SK-N-SH (cell line): ENCODE measurements around the gene HOPX. TPM values are rescaled to one million over a fixed set of nuclear protein-coding genes. Genes with fewer than 3 reads are reported as not detected.

Experiments used
- CTCF ChIA-PET: fragments of 300-600, 350-600 bp; formaldehyde crosslinking; extraction: SDS; loops from one replicate; lab custom pipeline; 2021; lab: Yijun Ruan, JAX
- POLR2A ChIA-PET: fragments of 350-600 bp; sonication (Branson Sonifier 250); formaldehyde crosslinking; extraction: SDS; loops from one replicate; lab custom pipeline; 2020; ENCODE audit warnings: antibody characterized with exemption, inconsistent platforms; lab: Yijun Ruan, JAX
- DNase-seq: peaks from one replicate; pipeline ENCODE4 v3.0.0; 2012
- H2AFZ ChIP-seq: fragments of 200-600 bp; sonication (generic); 2 replicates; pipeline ENCODE4 v1.8.1; 2016; ENCODE audit warnings: antibody characterized with exemption, mild to moderate bottlenecking, low read depth
- H3F3A ChIP-seq: fragments of 200-600 bp; sonication (generic); replicated peaks from 2 replicates; pipeline ENCODE3; 2016; ENCODE audit warnings: antibody characterized with exemption, mild to moderate bottlenecking; ENCODE audit not compliant: insufficient read depth
- H3K27ac ChIP-seq, 2 experiments: fragments of 200-500 bp in 1 of 2; fragments of 200-600 bp in 1 of 2; sonication (Bioruptor generic) in 1 of 2; sonication (generic), shearing (Covaris generic) in 1 of 2; 2 replicates each; pipeline versions ENCODE4 v1.5.1 to v1.6.1; 2014 to 2016; ENCODE audit warnings: low read depth in 2 of 2, inconsistent platforms in 1 of 2, low read length in 1 of 2, mild to moderate bottlenecking in 1 of 2, mixed read lengths in 1 of 2
- H3K27me3 ChIP-seq: fragments of 200-600 bp; sonication (generic), shearing (Covaris generic); 2 replicates; pipeline ENCODE4 v1.6.1; 2016; ENCODE audit warnings: mixed run types; ENCODE audit not compliant: insufficient read depth
- H3K36me3 ChIP-seq, 2 experiments: fragments of 200-500 bp in 1 of 2; fragments of 200-600 bp in 1 of 2; sonication (Bioruptor generic) in 1 of 2; sonication (generic) in 1 of 2; replicated peaks in 1 of 2; 2 replicates each; pipeline versions ENCODE3 to v1.5.1; 2014 to 2016; ENCODE audit warnings: low read length in 1 of 2, mild to moderate bottlenecking in 1 of 2; ENCODE audit not compliant: insufficient read depth in 2 of 2, control insufficient read depth in 1 of 2
- H3K4me1 ChIP-seq, 2 experiments: fragments of 200-500 bp in 1 of 2; fragments of 200-600 bp in 1 of 2; sonication (Bioruptor generic) in 1 of 2; sonication (generic), shearing (Covaris generic) in 1 of 2; 2 replicates each; pipeline versions ENCODE4 v1.5.1 to v1.6.1; 2014 to 2016; ENCODE audit warnings: low read depth in 1 of 2, low read length in 1 of 2, mixed run types in 1 of 2; ENCODE audit not compliant: insufficient read depth in 2 of 2, control insufficient read depth in 1 of 2
- H3K4me2 ChIP-seq: fragments of 200-600 bp; sonication (generic), shearing (Covaris generic); 2 replicates; pipeline ENCODE4 v1.6.1; 2017; ENCODE audit warnings: mixed run types
- H3K4me3 ChIP-seq, 2 experiments: fragments of 200-500 bp in 1 of 2; fragments of 200-600 bp in 1 of 2; sonication (Bioruptor generic) in 1 of 2; sonication (generic), shearing (Covaris generic) in 1 of 2; 2 replicates each; pipeline versions ENCODE4 v1.5.1 to v1.8.1; 2014 to 2016; ENCODE audit warnings: low read depth in 2 of 2, inconsistent platforms in 1 of 2, low read length in 1 of 2, mild to moderate bottlenecking in 1 of 2, mixed read lengths in 1 of 2, moderate library complexity in 1 of 2
- H3K79me2 ChIP-seq: fragments of 200-600 bp; sonication (generic); 2 replicates; pipeline ENCODE4 v1.8.1; 2017; ENCODE audit warnings: mild to moderate bottlenecking; ENCODE audit not compliant: insufficient read depth
- H3K9ac ChIP-seq: fragments of 200-600 bp; sonication (generic); 2 replicates; pipeline ENCODE4 v1.6.1; 2017; ENCODE audit warnings: mixed run types
- H3K9me2 ChIP-seq: fragments of 200-600 bp; sonication (generic); 2 replicates; pipeline ENCODE4 v1.6.1; 2017; ENCODE audit warnings: mixed run types
- H3K9me3 ChIP-seq: fragments of 200-600 bp; sonication (generic); 2 replicates; pipeline ENCODE4 v1.6.1; 2017; ENCODE audit warnings: mixed run types, mild to moderate bottlenecking, moderate library complexity
- H4K20me1 ChIP-seq: fragments of 200-600 bp; sonication (generic); 2 replicates; pipeline ENCODE4 v1.6.1; 2017; ENCODE audit warnings: mild to moderate bottlenecking, mixed run types; ENCODE audit not compliant: insufficient read depth
- ELF1 ChIP-seq: IDR thresholded peaks from 2 replicates; pipeline ENCODE4 v1.4.0; 2012
- EZH2phosphoT487 ChIP-seq: fragments of 200-600 bp; sonication (generic); IDR thresholded peaks from 2 replicates; pipeline ENCODE4 v1.6.1; 2017; ENCODE audit warnings: low read depth, mixed run types, mild to moderate bottlenecking, antibody characterized with exemption, moderate library complexity, borderline replicate concordance
- FOSL2 ChIP-seq: IDR thresholded peaks from 2 replicates; pipeline ENCODE4 v1.4.0; 2012; ENCODE audit warnings: low read depth, mild to moderate bottlenecking, moderate library complexity, borderline replicate concordance
- JUND ChIP-seq: IDR thresholded peaks from 2 replicates; pipeline ENCODE4 v1.4.0; 2012
- MXI1 ChIP-seq: IDR thresholded peaks from 2 replicates; pipeline ENCODE4 v1.6.1; 2012; ENCODE audit warnings: mild to moderate bottlenecking, low read depth, low read length, improper control_type of control experiment
- POLR2AphosphoS5 ChIP-seq: IDR thresholded peaks from 2 replicates; pipeline ENCODE4 v1.6.1; 2012; ENCODE audit warnings: low read depth, low read length
- RAD21 ChIP-seq: IDR thresholded peaks from 2 replicates; pipeline ENCODE4 v1.6.1; 2012; ENCODE audit warnings: mild to moderate bottlenecking, low read length
- RCOR1 ChIP-seq: fragments of 150-350 bp; IDR thresholded peaks from 2 replicates; pipeline ENCODE4 v1.6.1; 2017; ENCODE audit warnings: antibody characterized with exemption, low read length
- RFX5 ChIP-seq: IDR thresholded peaks from 2 replicates; pipeline ENCODE4 v1.6.1; 2012; ENCODE audit warnings: mild to moderate bottlenecking, improper control_type of control experiment, low read length
- WGBS: methylation state at CpG from one replicate; pipeline ENCODE4 v1.1.6; 2017; ENCODE audit warnings: low lambda C conversion rate; 5-methylcytosine and 5-hydroxymethylcytosine counted together
- polyA plus RNA-seq, 3 experiments: library from polyadenylated mRNA; depleted of rRNA; stranded (reverse); fragments of >200 nt; gene quantifications; 2 replicates each; pipeline ENCODE4 v1.2.3, GENCODE V29; 2012
- TF ChIP-seq, protein P1 (sequence below): IDR thresholded peaks from 2 replicates; pipeline ENCODE4 v1.4.0; 2012; ENCODE audit warnings: low read depth, borderline replicate concordance
- TF ChIP-seq, protein P2 (sequence below): fragments of 150-350 bp; IDR thresholded peaks from 2 replicates; pipeline ENCODE4 v1.6.1; 2016; ENCODE audit warnings: mild to moderate bottlenecking, low read depth, low read length
- TF ChIP-seq, protein P3 (sequence below): fragments of 150-350 bp; IDR thresholded peaks from 2 replicates; pipeline ENCODE4 v1.6.1; 2017; ENCODE audit warnings: antibody characterized with exemption, low read length, low read depth, borderline replicate concordance
- TF ChIP-seq, protein P4 (sequence below): IDR thresholded peaks from 2 replicates; pipeline ENCODE4 v1.4.0; 2012; ENCODE audit warnings: low read depth
- TF ChIP-seq, protein P5 (sequence below): fragments of 200-600 bp; sonication (generic); IDR thresholded peaks from 2 replicates; pipeline ENCODE4 v1.6.1; 2017; ENCODE audit warnings: antibody characterized with exemption, mild to moderate bottlenecking, moderate library complexity
- TF ChIP-seq, protein P6 (sequence below): IDR thresholded peaks from 2 replicates; pipeline ENCODE4 v1.4.0; 2012; ENCODE audit warnings: low read depth, borderline replicate concordance

The HOPX gene
- polyA plus RNA-seq, 1 of the 3 experiments (the other 2 are of a cell fraction) = 0.05 TPM

DNA sequence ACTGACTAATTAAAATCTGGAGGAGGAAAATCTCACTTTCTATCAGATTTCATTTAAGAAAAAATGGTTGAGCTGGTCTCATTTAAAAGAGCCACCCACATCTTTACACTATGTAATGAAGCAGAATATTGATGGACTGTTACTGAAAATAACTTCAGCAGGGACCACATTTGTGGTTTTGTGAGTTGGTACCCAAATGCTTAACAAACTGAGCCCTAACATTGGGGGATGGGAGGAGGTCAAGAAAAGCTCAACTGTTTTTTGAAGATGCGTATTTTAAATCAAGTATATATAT is 30.1 kb downstream of the HOPX start:
- WGBS = 84% methylated on average over 1 of the region's 1 CpG
- H3K9me2 ChIP-seq = no peaks in the 10 kb centered on the region
- no peak overlapping the region for H3K27ac ChIP-seq
- ChIA-PET CTCF (interaction anchor here (1.5 to 2.0 kb wide), 2 partner anchors 149 to 186 kb away, joined by 4 to 10 read pairs; no protein-coding TSS in a partner anchor), POLR2A (no interaction called here)
- H3K9ac ChIP-seq = no peak overlapping the region
- no peak for TF ChIP-seq RAD21
- TF ChIP-seq EZH2phosphoT487 = no peak
- no peak for TF ChIP-seq ELF1
- no peak for TF ChIP-seq RFX5
- no peak for TF ChIP-seq FOSL2
- TF ChIP-seq RCOR1 = no peak
- TF ChIP-seq JUND = no peak
- TF ChIP-seq POLR2AphosphoS5 = no peak
- TF ChIP-seq, protein P1, sequence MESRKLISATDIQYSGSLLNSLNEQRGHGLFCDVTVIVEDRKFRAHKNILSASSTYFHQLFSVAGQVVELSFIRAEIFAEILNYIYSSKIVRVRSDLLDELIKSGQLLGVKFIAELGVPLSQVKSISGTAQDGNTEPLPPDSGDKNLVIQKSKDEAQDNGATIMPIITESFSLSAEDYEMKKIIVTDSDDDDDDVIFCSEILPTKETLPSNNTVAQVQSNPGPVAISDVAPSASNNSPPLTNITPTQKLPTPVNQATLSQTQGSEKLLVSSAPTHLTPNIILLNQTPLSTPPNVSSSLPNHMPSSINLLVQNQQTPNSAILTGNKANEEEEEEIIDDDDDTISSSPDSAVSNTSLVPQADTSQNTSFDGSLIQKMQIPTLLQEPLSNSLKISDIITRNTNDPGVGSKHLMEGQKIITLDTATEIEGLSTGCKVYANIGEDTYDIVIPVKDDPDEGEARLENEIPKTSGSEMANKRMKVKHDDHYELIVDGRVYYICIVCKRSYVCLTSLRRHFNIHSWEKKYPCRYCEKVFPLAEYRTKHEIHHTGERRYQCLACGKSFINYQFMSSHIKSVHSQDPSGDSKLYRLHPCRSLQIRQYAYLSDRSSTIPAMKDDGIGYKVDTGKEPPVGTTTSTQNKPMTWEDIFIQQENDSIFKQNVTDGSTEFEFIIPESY = no peak
- TF ChIP-seq, protein P2, sequence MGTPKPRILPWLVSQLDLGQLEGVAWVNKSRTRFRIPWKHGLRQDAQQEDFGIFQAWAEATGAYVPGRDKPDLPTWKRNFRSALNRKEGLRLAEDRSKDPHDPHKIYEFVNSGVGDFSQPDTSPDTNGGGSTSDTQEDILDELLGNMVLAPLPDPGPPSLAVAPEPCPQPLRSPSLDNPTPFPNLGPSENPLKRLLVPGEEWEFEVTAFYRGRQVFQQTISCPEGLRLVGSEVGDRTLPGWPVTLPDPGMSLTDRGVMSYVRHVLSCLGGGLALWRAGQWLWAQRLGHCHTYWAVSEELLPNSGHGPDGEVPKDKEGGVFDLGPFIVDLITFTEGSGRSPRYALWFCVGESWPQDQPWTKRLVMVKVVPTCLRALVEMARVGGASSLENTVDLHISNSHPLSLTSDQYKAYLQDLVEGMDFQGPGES = no peak
- TF ChIP-seq, protein P3, sequence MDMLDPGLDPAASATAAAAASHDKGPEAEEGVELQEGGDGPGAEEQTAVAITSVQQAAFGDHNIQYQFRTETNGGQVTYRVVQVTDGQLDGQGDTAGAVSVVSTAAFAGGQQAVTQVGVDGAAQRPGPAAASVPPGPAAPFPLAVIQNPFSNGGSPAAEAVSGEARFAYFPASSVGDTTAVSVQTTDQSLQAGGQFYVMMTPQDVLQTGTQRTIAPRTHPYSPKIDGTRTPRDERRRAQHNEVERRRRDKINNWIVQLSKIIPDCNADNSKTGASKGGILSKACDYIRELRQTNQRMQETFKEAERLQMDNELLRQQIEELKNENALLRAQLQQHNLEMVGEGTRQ = no peak
- no peak for TF ChIP-seq MXI1
- TF ChIP-seq, protein P4, sequence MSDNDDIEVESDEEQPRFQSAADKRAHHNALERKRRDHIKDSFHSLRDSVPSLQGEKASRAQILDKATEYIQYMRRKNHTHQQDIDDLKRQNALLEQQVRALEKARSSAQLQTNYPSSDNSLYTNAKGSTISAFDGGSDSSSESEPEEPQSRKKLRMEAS = no peak
- TF ChIP-seq, protein P5, sequence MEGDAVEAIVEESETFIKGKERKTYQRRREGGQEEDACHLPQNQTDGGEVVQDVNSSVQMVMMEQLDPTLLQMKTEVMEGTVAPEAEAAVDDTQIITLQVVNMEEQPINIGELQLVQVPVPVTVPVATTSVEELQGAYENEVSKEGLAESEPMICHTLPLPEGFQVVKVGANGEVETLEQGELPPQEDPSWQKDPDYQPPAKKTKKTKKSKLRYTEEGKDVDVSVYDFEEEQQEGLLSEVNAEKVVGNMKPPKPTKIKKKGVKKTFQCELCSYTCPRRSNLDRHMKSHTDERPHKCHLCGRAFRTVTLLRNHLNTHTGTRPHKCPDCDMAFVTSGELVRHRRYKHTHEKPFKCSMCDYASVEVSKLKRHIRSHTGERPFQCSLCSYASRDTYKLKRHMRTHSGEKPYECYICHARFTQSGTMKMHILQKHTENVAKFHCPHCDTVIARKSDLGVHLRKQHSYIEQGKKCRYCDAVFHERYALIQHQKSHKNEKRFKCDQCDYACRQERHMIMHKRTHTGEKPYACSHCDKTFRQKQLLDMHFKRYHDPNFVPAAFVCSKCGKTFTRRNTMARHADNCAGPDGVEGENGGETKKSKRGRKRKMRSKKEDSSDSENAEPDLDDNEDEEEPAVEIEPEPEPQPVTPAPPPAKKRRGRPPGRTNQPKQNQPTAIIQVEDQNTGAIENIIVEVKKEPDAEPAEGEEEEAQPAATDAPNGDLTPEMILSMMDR = no peak
- TF ChIP-seq, protein P6, sequence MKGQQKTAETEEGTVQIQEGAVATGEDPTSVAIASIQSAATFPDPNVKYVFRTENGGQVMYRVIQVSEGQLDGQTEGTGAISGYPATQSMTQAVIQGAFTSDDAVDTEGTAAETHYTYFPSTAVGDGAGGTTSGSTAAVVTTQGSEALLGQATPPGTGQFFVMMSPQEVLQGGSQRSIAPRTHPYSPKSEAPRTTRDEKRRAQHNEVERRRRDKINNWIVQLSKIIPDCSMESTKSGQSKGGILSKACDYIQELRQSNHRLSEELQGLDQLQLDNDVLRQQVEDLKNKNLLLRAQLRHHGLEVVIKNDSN = no peak
- H2AFZ ChIP-seq = no peak overlapping the region
- peaks cover 0 to 6% of the 10 kb centered on the region in 2 experiments; a peak in 1 of 4 replicates for H3K4me1 ChIP-seq
- no peaks in the 10 kb centered on the region for H3K79me2 ChIP-seq
- peaks cover 26% of the 10 kb centered on the region for H3K27me3 ChIP-seq
- no peak overlapping the region for H3K4me2 ChIP-seq
- no peak for DNase-seq
- H3K9me3 ChIP-seq = no peaks in the 10 kb centered on the region
- H3F3A ChIP-seq = peaks cover 3% of the 10 kb centered on the region
- no peaks in the 10 kb centered on the region for H4K20me1 ChIP-seq
- no peak overlapping the region for H3K4me3 ChIP-seq
- H3K36me3 ChIP-seq = no peaks in the 10 kb centered on the region
